ENCODE data around the gene DNM1.

DNM1 gene

DNA sequence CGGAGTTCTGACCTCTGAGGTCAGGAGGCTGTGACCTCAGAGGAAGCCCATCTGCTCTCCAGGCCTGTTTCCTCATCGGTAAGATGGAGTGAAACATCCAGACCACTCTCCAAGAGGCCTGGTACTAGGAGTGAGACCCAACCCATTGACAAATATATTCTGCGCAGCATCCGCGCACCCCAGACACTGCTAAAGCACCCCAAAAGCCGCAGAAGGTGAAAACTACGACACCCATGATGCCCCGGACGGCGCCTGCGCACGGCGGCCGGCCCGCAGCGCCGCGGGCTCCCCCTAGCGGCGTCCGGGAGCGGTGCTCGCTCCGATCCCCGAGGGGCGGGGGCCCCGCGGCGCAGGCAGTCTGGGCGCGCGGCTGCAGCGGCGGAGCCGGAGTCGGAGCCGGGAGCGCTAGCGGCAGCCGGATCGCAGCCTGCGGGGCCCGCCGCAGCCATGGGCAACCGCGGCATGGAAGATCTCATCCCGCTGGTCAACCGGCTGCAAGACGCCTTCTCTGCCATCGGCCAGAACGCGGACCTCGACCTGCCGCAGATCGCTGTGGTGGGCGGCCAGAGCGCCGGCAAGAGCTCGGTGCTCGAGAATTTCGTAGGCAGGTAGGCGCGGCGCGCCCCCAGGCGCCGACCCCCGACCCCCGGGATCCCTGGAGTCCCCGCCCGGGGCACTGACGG lies at the start of gene DNM1:
TSS of gene DNM1 (plus strand) at position 356 of the 683 bp plus-strand sequence. CDS start at position 448, 92 bp downstream.
- peak; percentile 66 for DNase-seq
- in situ Hi-C loops (cut with HindIII; ENCODE audit: low pct_ligation_motif_present, low pct_unique_long_range_greater_than_20kb, low sequenced_read_pairs) = no loop called here

DNA sequence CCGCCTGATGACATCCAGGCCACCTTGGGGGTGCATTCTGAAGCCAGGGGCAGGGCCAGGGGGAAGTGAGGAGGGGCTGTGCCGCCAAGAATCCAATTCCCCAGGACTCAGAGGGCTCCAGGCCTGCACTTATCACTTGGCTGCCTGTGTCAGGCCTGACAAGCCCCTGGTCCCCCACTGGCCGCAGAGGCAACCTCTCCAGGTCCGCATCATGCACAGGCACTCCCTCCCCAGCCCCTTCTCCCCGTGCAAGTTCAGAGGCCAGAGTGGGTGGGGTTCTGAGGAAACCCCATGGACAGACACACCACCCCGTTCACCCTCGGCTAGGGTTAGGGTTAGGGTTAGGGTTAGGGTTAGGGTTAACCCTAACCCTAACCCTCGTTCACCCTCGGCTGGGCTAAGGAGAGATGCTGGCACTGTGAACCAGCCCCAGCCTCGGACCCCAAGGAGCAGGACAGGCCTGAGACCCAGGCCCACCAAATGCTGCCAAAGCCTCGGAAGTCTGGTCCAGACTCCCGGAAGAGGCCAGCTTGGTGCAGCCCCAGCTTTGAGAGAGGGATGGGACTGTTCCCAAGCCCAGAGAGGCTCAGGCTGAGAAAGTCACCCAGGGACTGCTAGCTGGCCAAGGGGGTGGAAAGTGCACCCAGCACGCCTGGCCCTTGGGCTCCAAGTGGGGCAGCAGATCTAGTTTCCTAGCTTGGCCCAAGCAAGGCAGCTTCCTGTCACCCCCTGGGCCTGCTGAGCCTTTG lies 49.1 kb upstream of the DNM1 start:
- in situ Hi-C loops (cut with HindIII; ENCODE audit: low pct_ligation_motif_present, low pct_unique_long_range_greater_than_20kb, low sequenced_read_pairs) = no loop called here
- DNase-seq = no peak

GRCh38 chr9:128155736-128156500 lies 47.3 kb upstream of the DNM1 start:
- DNase-seq = no peak
- in situ Hi-C loops (cut with HindIII; ENCODE audit: low pct_ligation_motif_present, low pct_unique_long_range_greater_than_20kb, low sequenced_read_pairs) = no loop called here

DNA sequence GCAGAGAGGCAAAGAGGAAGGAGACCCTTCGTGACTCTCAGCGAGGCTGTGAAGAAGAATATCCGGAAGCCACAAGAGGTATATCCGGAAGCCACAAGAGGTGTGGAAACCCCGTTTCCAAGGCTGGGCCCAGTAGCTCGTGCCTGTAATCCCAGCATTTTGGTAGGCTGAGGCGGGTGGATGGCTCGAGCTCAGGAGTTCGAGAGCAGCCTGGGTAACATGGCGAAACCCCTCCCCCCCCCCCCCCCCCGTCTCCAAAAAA lies 43.7 kb upstream of the DNM1 start:
- no peak for DNase-seq
- in situ Hi-C loops (cut with HindIII; ENCODE audit: low pct_ligation_motif_present, low pct_unique_long_range_greater_than_20kb, low sequenced_read_pairs) = no loop called here

DNA sequence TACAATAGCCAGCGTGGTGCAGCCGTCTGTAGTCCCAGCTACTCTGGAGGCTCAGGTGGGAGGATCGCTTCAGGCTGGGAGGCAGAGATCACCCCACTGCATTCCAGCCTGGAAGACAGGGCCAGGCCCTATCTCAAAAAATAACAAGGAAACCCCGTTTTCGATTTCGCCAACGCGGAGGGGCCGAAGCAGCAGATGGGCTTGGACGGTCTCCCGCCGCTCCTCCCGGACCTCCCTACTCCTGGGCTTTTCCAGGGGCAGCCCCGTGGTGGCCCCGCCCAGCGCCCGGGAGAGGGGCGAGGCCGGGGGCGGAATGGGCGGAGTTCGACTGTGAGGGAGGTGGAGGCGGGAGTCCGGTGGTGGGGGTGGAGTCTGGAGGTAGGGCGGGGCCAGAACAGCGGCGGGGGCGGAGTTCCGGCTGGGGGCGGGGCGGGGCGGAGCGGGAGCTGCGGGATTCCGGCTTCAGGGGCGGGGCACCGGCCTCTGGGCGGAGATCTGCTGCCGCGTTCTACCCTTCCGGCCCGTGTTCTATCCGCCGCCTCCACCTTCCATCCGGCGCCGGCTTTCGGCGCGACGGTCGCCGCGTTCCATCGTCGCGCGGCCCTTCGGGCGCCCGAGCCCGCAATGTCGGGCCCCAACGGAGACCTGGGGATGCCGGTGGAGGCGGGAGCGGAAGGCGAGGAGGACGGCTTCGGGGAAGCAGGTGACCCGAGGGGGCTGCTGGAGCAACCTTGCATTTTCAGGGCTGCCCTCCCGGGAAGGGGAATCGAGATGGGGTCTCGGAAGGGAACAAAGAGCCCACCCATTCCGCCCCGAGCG lies 43.2 kb upstream of the DNM1 start, which contains the start of gene BBLN:
TSS of gene BBLN (plus strand) at position 482 of the 819 bp plus-strand sequence. CDS start at position 625, 143 bp downstream.
- DNase-seq = peak; percentile 89
- in situ Hi-C loops (cut with HindIII; ENCODE audit: low pct_ligation_motif_present, low pct_unique_long_range_greater_than_20kb, low sequenced_read_pairs) = no loop called here

GRCh38 chr9:128160603-128160987 lies 42.6 kb upstream of the DNM1 start:
- in situ Hi-C loops (cut with HindIII; ENCODE audit: low pct_ligation_motif_present, low pct_unique_long_range_greater_than_20kb, low sequenced_read_pairs) = no loop called here
- no peak for DNase-seq

- in situ Hi-C loops (cut with HindIII; ENCODE audit: low pct_ligation_motif_present, low pct_unique_long_range_greater_than_20kb, low sequenced_read_pairs) = no loop called here
- no peak for DNase-seq
Measured at GRCh38 chr9:128161215-128161902, 41.8 kb upstream of the DNM1 start.

DNA sequence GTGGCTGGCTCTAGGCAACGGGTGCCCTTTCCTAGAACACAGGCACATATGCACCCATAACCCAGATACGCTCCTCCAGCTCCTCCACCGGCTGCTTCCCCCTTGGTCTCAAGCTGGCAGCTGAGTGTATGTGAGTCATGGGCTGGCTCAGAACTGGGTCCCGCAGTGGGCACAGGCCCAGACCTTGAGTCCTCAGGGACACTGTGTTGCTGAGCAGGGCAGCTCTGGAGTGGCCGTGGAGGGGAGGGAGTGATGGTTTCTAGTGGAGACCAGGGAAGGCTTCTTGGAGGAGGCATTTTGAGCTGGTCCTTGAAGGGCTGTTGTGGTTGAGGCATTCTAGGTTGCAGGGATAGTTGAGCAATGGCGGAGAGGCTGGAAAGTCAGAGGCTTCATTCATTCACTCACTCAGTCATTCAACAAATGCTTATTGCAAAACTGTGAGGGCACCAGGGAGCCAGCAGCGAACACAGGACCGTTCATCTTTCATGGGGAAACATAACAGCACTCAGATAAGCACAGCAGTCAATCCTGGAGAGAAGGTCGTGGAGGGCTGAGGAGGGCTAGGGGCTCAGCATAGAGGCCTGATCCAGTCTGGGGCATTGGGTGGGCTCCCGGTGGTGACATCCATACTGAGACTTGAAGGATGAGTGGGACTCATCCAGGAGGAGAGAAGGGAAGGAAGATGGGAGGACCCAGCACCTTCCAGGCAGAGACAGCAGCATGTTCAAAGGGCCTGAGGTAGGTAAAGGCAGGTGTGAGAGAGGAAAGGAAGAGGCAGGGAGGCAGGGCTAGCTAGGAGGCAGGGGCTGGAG lies 40.8 kb upstream of the DNM1 start:
- DNase-seq = peak; percentile 60
- in situ Hi-C loops (cut with HindIII; ENCODE audit: low pct_ligation_motif_present, low pct_unique_long_range_greater_than_20kb, low sequenced_read_pairs) = no loop called here

DNA sequence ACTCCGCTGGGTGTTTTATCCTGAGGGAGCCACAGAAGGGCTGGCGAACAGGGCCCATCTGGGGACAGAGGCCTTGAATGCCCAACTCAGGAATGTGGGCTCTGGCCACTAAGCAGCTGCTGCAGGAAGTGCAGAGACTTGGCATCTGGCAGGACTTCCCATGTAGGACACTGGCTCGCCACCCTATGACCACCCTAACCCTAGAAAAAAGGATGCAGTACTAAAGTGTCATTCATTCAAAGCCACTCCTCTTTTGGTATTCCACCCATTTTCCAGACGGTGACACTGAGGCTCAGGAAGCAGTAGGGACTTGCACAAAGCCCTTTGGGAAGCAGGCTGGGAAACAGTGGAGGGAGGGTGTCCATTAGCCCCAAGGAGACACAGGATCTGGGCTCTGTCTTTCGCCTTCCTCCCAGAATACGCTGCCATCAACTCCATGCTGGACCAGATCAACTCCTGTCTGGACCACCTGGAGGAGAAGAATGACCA lies 40.1 kb upstream of the DNM1 start:
- in situ Hi-C loops (cut with HindIII; ENCODE audit: low pct_ligation_motif_present, low pct_unique_long_range_greater_than_20kb, low sequenced_read_pairs) = no loop called here
- DNase-seq = no peak

GRCh38 chr9:128163523-128164306 lies 39.5 kb upstream of the DNM1 start:
- in situ Hi-C loops (cut with HindIII; ENCODE audit: low pct_ligation_motif_present, low pct_unique_long_range_greater_than_20kb, low sequenced_read_pairs) = no loop called here

GRCh38 chr9:128164307-128164885 lies 38.8 kb upstream of the DNM1 start:
- peak; percentile 16 for DNase-seq
- in situ Hi-C loops (cut with HindIII; ENCODE audit: low pct_ligation_motif_present, low pct_unique_long_range_greater_than_20kb, low sequenced_read_pairs) = no loop called here

More at GRCh38 chr9:128163523-128164306, 39.5 kb upstream of the DNM1 start:
- DNase-seq = no peak

GRCh38 chr9:128166169-128166568 lies 37.0 kb upstream of the DNM1 start:
- no peak for DNase-seq

GRCh38 chr9:128167209-128167608 lies 36.0 kb upstream of the DNM1 start:
- no peak for DNase-seq
- in situ Hi-C loops (cut with HindIII; ENCODE audit: low pct_ligation_motif_present, low pct_unique_long_range_greater_than_20kb, low sequenced_read_pairs) = no loop called here

More at GRCh38 chr9:128166169-128166568, 37.0 kb upstream of the DNM1 start:
- in situ Hi-C loops (cut with HindIII; ENCODE audit: low pct_ligation_motif_present, low pct_unique_long_range_greater_than_20kb, low sequenced_read_pairs) = no loop called here

DNA sequence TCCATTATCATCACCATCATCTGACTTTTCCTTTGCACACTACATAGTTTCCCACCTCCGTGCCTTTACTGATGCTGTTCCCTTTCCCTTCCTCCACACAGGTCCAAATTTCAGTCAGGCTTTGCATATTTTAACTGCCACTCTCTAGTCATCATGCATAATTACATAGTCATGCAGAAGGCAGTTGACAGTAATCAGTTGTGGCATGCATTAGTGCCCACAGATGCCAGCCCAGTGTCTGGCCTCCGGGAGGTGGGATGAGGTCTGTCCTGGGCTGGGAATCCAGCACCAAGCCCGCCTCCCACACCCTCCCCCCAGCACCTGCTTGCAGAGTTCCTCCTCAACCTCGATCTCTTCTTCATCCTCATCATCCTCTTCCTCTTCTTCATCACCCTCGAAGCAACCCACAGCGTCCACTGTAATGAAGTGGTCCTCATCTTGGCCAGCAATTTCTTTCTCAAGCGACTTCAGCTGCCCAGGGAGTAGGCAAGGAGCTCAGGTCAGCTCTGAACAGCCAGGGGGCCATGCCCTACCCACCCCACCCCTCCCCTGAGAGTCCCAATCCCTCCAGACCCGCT lies 34.4 kb upstream of the DNM1 start:
- DNase-seq = no peak
- in situ Hi-C loops (cut with HindIII; ENCODE audit: low pct_ligation_motif_present, low pct_unique_long_range_greater_than_20kb, low sequenced_read_pairs) = no loop called here

GRCh38 chr9:128169492-128169891 lies 33.7 kb upstream of the DNM1 start:
- in situ Hi-C loops (cut with HindIII; ENCODE audit: low pct_ligation_motif_present, low pct_unique_long_range_greater_than_20kb, low sequenced_read_pairs) = no loop called here
- DNase-seq = no peak

DNA sequence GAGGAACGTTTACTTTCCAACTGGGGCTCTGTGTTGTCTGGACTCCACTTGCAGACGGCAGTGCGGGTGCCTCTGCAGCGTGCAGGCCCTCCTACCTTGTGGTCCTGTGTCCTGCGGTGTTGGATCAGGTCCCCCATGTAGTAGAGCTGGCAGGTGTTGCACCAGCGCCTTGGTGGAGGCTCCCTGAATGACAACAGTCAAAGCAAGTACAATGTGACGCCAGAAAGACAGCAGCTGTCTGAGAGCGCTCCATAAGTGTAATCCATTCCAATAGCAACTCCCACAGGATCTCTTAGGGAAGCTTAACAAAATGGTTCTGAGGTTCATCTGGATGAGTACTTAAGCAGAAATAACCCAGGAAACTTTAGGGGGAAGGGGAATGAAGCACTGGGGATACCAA lies 33.3 kb upstream of the DNM1 start:
- in situ Hi-C loops (cut with HindIII; ENCODE audit: low pct_ligation_motif_present, low pct_unique_long_range_greater_than_20kb, low sequenced_read_pairs) = no loop called here
- DNase-seq = no peak

All from ACHN (cell line).